Head of caudate nucleus (tissue), 42 donors: Measurements from ENCODE around the gene RNF130.
"Not testable (repeated sequence)": the region's sequence is repeated elsewhere in the genome, so short reads cannot be mapped to it uniquely, and the experiment has no call there.

Experiments used
- DNase-seq, 42 donors: peaks; one replicate each; pipeline versions ENCODE4 v3.0.0 to v3.0.0-alpha.2; 2020 to 2021; ENCODE audit warnings: mixed read lengths in 7 of 42
- intact Hi-C: fragments of 100-400 bp; cut with DNase I; formaldehyde crosslinking; loops from one replicate; pipeline ENCODE4 v1.15.0; 2022

Gene RNF130

GRCh38 chr5:180006141-180006540 is 65.4 kb downstream of the RNF130 start:
- no peak for DNase-seq
- intact Hi-C loops: no loop called here

- intact Hi-C loops: no loop called here
- no peak for DNase-seq
Measured at GRCh38 chr5:180003127-180003526, 68.4 kb downstream of the RNF130 start.

- no peak for DNase-seq
- intact Hi-C loops: no loop called here
Measured at GRCh38 chr5:180001742-180002141, 69.8 kb downstream of the RNF130 start.

GRCh38 chr5:180001136-180001535 is 70.4 kb downstream of the RNF130 start:
- no peak for DNase-seq
- intact Hi-C loops: no loop called here

- intact Hi-C loops: no loop called here
- DNase-seq: no peak
Measured at GRCh38 chr5:179998485-179998884, 73.1 kb downstream of the RNF130 start.

GRCh38 chr5:179994583-179995323 is 76.8 kb downstream of the RNF130 start:
- no peak for DNase-seq
- intact Hi-C loops: no loop called here

- DNase-seq, intact Hi-C loops: not testable (repeated sequence)
Measured at GRCh38 chr5:179992855-179993254, 78.7 kb downstream of the RNF130 start.

- DNase-seq: no peak
Measured at GRCh38 chr5:179991106-179991505, 80.5 kb downstream of the RNF130 start.

GRCh38 chr5:179990525-179990924 is 81.0 kb downstream of the RNF130 start:
- DNase-seq, intact Hi-C loops: not testable (repeated sequence)

More at GRCh38 chr5:179991106-179991505, 80.5 kb downstream of the RNF130 start:
- intact Hi-C loops: no loop called here

- intact Hi-C loops: loop anchor here (10.0 kb wide), 1 partner anchor 98 kb away; no protein-coding TSS in a partner anchor
- DNase-seq: no peak
Measured at GRCh38 chr5:179986328-179986727, 85.2 kb downstream of the RNF130 start.

- intact Hi-C loops: loop anchor here (10.0 kb wide), 1 partner anchor 103 kb away; no protein-coding TSS in a partner anchor
- DNase-seq: no peak
Measured at GRCh38 chr5:179981636-179982035, 89.9 kb downstream of the RNF130 start.

- DNase-seq: no peak
- intact Hi-C loops: loop anchor here (10.0 kb wide), 1 partner anchor 104 kb away; no protein-coding TSS in a partner anchor
Measured at GRCh38 chr5:179980767-179981166, 90.8 kb downstream of the RNF130 start.

- no peak for DNase-seq
- intact Hi-C loops: no loop called here
Measured at GRCh38 chr5:179978792-179979191, 92.8 kb downstream of the RNF130 start.

- intact Hi-C loops: no loop called here
- no peak for DNase-seq
Measured at GRCh38 chr5:179975713-179976134, 95.8 kb downstream of the RNF130 start.

- peak; percentile 12 to 79 (median 56) for DNase-seq
- intact Hi-C loops: no loop called here
Measured at GRCh38 chr5:179974946-179975712, 96.4 kb downstream of the RNF130 start.

- DNase-seq: no peak
- intact Hi-C loops: no loop called here
Measured at GRCh38 chr5:179974246-179974945, 97.2 kb downstream of the RNF130 start.

GRCh38 chr5:179973391-179973790 is 98.2 kb downstream of the RNF130 start:
- intact Hi-C loops: no loop called here

GRCh38 chr5:179969110-179969509 is 102.4 kb downstream of the RNF130 start:
- intact Hi-C loops: no loop called here
- DNase-seq: no peak

More at GRCh38 chr5:179973391-179973790, 98.2 kb downstream of the RNF130 start:
- DNase-seq: no peak

- intact Hi-C loops: no loop called here
- no peak for DNase-seq
Measured at GRCh38 chr5:179967489-179967888, 104.1 kb downstream of the RNF130 start.

GRCh38 chr5:179964015-179964414 is 107.5 kb downstream of the RNF130 start:
- DNase-seq: peak in 40 of 42 donors; percentile 21 to 80 (median 58)
- intact Hi-C loops: no loop called here
